ENCODE measurements around the gene KCNK6.
"Not testable (repeated sequence)": the region's sequence is repeated elsewhere in the genome, so short reads cannot be mapped to it uniquely, and the experiment has no call there.

The KCNK6 gene

DNA sequence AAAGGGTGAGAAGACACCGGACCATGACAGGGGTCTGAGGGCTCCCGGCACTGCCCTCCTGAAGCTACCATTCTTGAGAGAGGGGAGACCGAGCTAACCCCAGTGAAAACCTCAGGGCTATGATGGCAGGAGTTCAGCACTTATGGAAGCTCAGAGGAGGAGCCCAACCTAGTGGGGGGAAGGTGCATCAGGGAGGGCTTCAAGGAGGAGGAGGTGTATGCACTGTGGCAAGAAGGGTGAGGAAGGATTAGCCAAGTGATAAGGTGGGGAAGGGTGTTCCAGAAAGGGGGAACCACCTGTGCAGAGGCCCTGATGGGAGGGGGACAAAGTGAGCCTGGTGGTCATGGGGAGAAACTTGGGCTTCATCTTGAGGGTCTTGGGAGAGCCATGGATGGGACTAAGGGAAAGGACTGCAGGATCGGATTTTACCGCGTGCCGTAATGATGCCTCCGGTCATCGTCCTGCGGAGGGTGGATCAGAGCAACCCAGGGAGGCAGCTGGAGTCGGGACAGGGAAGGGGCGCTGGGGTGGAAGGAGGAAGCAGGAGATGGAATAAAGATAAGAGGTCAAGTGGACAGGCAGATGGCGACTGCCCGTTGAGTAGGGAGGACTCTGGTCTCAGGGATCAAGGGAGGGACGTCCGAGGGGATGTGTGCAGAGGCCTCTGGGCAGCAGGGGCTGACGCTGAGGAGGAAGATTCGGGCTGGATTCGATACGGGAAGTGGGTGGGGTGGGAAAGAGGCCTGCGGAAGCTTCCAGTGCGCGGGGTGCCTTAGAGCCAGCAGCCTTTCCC is 41.4 kb downstream of the KCNK6 start:
- in situ Hi-C loops (cut with MboI; ENCODE audit: low sequenced_read_pairs), result no loop called here

DNA sequence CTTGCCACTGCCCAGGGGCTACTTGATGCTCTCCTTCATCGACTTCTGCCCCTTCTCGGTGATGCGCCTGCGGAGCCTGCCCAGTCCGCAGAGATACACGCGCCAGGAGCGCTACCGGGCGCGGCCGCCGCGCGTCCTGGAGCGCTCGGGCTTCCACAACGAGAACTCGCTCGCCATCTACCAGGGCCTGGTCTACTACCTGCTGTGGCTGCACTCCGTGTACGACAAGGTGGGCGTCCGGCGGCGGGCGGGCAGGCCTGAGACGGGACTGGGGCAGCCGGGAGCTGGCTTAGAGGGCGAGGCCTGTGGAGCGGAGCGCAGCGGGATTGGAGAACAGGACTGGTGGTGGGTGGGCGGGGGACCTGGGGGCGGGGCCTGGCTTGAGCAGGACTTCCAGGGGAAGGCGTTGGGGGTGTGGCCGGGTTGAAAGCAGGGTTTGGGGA is 42.0 kb downstream of the KCNK6 start:
- in situ Hi-C loops (cut with MboI; ENCODE audit: low sequenced_read_pairs), result no loop called here

DNA sequence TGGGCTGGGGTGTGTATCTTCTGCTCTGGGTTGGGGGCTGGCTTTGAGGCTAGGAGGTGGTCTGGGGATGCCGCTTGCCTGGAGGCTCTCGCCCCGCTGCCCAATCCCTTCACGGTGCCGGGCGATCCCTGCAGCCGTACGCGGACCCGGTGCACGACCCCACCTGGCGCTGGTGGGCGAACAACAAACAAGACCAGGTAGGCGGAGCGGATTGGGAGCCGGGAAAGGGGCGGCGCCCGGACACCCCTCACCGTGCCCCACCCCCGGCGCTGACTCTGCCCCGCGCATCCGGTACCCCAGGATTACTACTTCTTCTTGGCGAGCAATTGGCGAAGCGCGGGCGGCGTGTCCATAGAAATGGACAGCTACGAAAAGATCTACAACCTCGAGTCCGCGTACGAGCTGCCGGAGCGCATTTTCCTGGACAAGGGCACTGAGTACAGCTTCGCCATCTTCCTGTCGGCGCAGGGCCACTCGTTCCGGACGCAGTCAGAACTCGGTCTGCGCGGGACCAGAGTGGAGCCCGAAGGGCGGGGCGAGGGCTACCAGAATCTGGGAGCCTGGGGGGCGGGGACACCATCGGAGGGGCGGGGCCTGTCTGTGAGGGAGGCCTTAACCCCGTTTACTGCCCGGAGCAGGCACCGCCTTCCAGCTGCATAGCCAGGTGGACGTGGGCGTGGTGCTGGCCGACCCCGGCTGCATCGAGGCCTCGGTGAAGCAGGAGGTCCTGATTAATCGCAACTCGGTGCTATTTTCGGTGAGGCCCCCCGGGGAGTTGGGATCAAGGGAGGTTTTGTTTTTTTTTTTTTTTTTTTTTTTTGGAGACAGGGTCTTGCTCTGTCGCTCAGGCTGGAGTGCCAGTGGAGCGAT is 42.7 kb downstream of the KCNK6 start:
- in situ Hi-C loops (cut with MboI; ENCODE audit: low sequenced_read_pairs), result no loop called here

DNA sequence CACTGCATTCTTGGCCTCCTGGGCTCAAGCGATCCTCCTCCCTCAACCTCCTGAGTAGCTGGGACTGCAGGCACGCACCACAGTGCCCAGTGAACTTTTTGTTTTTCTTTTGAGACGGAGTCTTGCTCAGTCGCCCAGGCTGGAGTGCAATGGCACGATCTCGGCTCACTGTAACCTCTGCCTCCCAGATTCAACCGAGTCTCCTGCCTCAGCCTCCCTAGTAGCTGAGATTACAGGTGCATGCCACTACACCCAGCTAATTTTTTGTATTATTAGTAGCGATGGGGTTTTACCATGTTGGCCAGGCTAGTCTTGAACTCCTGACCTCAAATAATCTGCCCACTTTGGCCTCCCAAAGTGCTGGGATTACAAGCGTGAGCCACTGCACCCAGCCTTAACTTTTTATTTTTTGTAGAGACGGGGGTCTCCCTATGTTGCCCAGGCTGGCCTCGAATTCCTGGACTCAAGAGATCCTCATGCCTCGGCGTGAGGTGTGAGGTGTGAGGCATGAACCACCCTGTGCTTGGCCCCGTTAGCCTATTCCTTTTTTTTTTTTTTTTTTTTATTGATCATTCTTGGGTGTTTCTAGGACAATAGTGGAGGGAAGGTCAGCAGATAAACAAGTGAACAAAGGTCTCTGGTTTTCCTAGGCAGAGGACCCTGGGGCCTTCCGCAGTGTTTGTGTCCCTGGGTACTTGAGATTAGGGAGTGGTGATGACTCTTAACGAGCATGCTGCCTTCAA is 43.5 kb downstream of the KCNK6 start:
- in situ Hi-C loops (cut with MboI; ENCODE audit: low sequenced_read_pairs), result not testable (repeated sequence)

DNA sequence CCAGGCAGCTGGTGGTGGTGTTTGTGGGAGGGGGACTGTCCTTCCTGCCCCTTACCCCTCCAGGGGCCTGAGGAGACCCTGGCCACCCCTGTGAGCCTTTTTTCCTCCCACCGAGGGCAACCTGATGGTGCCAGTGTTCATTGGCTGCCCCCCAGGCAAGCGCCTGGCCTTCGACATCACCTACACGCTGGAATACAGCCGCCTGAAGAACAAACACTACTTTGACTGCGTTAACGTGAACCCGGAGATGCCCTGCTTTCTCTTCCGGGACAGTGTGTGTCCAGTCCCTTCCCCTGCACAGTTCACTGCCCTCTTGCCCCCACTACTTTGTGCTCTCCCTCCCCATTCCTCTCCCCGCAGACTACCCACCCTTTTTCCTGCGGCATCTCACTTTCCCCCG is 47.4 kb downstream of the KCNK6 start:
- in situ Hi-C loops (cut with MboI; ENCODE audit: low sequenced_read_pairs), result no loop called here

DNA sequence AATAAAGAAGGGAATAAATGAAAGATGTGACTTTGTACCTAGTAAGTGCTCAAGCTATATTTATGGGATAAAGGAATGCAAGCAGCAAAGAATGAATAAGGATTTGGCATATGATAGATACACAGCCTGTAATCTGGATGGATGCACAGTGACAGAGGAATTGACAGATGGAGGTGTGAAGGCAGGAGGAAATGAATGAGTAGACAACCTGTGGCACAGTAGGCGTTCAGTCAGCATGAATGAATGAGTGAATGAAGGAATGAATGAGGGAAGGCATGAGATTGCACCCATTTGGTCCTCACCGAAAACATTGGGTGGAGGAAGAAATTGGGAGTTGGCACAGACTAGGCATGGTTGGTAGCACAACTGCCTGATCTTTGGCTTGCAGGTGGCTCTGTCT is 49.9 kb downstream of the KCNK6 start:
- in situ Hi-C loops (cut with MboI; ENCODE audit: low sequenced_read_pairs), result no loop called here

DNA sequence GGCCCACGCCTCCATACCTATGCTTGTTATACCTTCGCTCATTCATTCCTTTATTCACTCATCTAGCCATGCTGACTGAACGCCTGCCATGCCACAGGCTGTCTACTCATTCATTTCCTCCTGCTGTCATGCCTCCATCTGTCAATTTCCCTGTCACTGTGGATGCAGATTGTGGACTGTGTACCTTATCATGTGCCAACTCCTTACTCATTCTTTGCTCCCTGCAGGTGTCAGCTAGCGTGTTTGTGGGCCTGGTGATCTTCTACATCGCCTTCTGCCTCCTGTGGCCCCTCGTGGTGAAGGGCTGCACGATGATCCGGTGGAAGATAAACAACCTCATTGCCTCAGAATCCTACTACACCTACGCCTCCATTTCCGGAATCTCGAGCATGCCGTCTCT is 50.7 kb downstream of the KCNK6 start:
- in situ Hi-C loops (cut with MboI; ENCODE audit: low sequenced_read_pairs), result no loop called here

DNA sequence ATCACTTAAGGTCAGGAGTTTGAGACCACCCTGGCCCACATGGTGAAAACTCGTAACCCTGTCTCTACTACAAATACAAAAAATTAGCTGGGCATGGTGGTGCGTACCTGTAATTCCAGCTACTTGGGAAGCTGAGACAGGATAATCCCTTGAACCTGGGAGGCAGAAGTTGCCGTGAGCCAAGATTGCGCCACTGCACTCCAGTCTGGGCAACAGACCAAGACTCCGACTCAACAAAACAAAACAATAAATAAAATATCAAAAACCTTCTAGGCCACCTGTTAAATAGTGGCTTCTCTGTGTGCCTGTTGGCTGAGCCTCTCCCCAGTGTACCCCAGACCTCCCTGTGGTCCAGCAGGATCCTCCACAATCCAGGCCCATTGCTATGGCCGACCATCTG is 51.4 kb downstream of the KCNK6 start:
- in situ Hi-C loops (cut with MboI; ENCODE audit: low sequenced_read_pairs), result no loop called here

DNA sequence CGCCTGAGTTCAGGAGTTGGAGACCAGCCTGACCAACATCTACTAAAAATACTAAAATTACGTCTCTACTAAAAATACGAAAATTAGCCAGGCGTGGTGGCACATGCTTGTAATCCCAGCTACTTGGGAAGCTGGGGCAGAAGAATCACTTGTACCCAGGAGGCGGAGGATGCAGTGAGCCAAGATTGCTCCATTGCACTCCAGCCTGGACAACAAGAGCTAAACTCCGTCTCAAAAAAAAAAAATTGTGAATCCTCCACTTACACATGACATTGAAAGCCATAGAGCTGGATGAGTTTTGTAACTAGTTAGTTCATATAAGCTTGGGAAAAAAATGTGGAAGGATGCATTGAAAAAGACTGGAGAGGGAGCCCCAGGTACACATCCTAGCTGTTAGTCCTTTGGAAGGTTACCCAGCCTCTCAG is 54.3 kb downstream of the KCNK6 start:
- in situ Hi-C loops (cut with MboI; ENCODE audit: low sequenced_read_pairs), result no loop called here

DNA sequence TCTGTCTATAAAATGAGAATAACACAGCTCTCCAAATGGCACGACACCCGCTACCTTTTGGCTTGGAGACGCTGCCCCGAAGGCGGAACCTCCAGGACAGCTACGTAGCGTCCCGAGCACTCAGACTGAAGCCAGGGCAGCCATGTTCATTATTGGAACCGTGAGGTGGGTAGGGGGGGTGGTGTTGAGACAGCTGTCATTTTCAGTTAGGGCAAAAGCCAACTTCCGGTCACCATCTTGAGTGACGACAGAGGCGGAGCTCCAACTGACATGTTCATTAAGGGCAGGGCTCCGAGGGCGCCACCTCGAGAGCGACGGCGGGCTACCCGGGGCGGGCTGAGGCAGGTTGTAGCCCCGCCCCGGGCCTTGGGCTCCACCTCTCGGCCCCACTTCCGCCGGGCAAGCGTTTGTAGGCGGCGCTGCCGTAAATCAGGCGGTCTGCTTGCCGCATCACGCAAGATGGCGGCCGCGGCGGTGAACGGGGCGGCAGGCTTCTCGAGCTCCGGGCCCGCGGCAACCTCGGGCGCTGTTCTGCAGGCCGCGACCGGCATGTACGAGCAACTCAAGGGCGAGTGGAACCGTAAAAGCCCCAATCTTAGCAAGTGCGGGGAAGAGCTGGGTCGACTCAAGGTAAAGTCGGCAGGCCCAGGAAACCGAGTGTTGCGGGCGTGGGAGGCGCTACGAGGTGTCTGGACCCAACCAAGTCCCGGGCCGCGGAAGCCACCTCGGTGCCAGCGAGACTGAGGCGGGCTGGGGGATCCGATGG is 54.9 kb downstream of the KCNK6 start, which contains the start of gene PSMD8:
Gene PSMD8, plus strand, starts transcription at position 240 of the 766 bp plus-strand sequence. Its CDS starts 31 bp downstream, at position 271.
- in situ Hi-C loops (cut with MboI; ENCODE audit: low sequenced_read_pairs), result no loop called here

DNA sequence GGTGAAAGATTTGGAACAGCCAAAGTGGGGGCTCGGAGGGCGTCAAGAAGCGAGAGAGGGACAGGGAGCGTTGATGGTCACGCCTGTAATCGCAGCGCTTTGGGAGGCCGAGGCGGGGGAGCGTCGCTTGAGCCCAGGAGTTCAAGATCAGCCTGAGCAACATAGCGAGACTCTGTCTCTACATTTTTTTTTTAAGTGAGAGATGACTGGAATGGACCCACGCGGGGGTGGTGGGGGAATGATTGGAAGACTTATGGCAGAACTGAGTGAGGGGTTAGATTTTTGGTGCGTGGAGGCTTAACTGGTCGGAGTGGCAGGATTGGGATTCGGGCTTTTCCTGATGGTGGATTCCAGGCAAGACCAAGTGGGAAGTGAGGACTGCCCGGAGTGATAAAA is 55.5 kb downstream of the KCNK6 start:
- in situ Hi-C loops (cut with MboI; ENCODE audit: low sequenced_read_pairs), result no loop called here

DNA sequence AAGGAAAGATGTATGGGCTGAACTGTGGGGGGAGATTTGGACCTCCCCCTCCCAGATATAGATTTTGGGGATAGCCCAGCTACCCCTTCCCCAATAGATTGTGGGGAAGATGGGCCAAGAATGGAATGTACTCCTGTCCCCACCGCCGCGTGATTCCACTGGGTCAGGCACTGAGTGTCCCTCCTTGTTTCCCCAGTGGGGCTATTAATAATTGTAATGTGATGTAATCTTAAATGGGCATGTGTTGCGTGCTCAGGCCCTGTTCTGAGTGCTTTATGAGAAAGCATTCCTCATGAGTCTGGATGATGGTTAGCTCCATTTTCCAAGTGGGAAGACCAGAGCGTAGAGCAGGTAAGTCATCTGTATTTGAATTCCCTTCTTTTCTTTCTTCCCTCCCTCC is 56.1 kb downstream of the KCNK6 start:
- in situ Hi-C loops (cut with MboI; ENCODE audit: low sequenced_read_pairs), result no loop called here

DNA sequence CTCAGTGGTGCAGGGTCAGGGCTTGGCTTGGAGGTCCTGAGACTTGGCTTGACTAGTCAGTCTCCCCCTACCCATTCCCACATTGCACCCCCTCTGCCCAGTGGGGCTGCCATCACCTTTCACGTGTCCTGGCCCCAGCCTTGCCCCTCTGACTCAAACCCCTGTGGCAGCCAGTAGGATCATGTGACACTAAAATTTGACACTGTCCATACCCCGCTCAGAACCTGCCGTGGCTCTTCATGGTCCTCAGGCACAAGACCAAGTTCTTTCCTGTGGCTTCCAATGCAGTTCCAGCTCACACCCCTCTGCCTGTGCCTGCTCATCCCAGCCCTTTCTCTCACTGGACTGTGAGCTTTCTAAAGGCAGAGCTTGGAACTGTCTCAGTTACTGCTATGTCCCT is 56.9 kb downstream of the KCNK6 start:
- in situ Hi-C loops (cut with MboI; ENCODE audit: low sequenced_read_pairs), result no loop called here

DNA sequence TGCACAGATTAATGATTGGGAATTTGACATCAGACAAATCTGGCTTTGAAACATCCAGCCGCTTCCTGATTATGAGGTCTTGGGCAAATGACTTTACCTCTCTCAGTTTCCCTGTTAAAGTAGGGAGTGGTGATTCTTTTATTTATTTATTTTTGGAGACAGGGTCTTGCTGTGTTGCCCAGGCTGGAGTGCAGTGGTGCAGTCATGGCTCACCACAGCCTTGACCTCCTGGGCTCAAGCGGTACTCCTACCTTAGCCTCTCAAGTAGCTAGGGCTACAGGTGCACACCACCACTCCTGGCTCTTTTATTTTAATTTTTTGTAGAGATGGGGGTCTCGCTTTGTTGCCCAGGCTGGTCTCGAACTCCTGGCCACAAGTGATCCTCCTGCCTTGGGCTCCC is 57.4 kb downstream of the KCNK6 start:
- in situ Hi-C loops (cut with MboI; ENCODE audit: low sequenced_read_pairs), result no loop called here

DNA sequence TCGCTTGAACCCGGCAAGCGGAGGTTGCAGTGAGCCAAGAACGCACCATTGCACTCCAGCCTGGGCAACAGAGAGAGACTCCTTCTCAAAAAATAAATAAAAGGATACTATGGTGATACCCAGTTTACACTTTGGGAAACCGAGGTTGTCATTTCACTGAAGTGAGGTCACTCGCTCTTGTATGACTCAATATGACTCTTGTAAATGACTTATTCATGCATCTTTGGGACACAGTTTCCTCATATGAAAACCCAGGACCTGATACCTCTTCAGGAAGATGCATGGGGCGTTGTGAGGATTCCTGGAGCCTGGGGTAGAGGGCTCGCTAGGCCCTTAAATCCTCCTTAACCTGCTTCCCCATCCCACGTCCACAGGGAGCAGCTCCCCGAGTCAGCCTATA is 59.2 kb downstream of the KCNK6 start:
- in situ Hi-C loops (cut with MboI; ENCODE audit: low sequenced_read_pairs), result no loop called here

DNA sequence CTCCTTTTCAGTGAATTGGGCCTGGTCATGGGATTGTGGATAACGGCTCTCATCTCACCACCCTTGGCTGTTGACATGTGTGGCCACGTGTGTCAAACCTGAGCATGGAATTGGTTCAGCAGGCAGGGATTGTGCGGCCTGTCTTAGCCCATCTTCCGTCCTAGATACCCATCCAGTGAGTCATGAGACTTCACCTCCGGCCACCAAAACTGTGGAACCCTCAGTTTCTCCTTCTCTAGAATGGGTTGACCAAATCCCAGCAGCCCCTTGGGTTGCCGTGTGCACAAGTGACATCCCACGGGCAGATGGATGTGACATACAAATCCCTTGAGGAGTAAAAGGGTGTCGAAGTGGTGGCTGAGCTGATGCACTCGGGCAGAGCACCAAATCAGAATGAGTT is 61.5 kb downstream of the KCNK6 start:
- in situ Hi-C loops (cut with MboI; ENCODE audit: low sequenced_read_pairs), result no loop called here

Measured in HL-60/S4 (cell line).